Measurements from ENCODE around the gene RNF20.
"Not testable (repeated sequence)": the region's sequence is repeated elsewhere in the genome, so short reads cannot be mapped to it uniquely, and the experiment has no call there.

The RNF20 gene

GRCh38 chr9:101536351-101536750, 2.7 kb downstream of the RNF20 start:
- no peak for DNase-seq

DNA sequence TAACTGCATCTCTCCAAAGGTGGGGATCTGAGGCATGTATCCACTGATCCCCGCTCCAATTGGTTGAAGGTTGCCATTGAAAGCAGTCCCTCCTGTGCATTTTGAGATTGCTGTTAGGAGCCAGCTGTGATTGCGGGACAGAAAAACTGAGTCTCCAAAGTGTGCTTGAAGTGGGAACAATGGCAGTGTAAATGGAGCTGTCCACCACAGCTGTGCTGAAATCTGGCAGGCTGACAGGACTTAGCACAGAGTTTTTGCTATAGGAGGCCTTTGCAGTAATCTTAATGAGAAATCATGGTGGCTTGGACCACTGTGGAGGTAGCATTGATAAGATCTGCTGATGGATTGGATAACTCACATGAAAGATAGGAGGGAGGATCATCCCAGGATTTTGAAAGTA, 3.3 kb downstream of the RNF20 start:
- DNase-seq: no peak

- no peak for DNase-seq
Observed at GRCh38 chr9:101540069-101540468, 6.4 kb downstream of the RNF20 start.

- no peak for DNase-seq
Observed at GRCh38 chr9:101543098-101543735, 9.6 kb downstream of the RNF20 start.

- DNase-seq: not testable (repeated sequence)
Observed at GRCh38 chr9:101549472-101550098, 15.9 kb downstream of the RNF20 start.

- no peak for DNase-seq
Observed at GRCh38 chr9:101561740-101562139, 28.1 kb downstream of the RNF20 start.

DNA sequence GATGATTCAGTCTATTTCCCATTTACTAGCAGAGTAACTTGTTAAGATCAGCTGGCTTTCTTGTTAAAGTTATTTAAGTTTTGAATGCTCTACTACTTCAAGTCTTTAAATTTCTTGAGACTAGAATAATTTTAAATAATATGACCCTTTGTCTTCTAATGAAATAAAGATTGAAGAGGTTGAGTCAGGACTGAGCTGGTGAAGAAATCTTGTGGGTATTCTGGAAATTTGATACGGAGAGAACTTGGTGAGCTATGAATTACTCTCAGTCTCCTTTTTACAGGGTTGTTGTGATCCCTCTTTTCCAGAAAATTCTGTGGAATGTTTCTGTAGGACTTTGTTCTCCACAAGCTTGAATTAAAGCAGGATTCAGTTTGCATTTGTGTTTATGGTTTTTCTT, 29.3 kb downstream of the RNF20 start:
- DNase-seq: no peak

DNA sequence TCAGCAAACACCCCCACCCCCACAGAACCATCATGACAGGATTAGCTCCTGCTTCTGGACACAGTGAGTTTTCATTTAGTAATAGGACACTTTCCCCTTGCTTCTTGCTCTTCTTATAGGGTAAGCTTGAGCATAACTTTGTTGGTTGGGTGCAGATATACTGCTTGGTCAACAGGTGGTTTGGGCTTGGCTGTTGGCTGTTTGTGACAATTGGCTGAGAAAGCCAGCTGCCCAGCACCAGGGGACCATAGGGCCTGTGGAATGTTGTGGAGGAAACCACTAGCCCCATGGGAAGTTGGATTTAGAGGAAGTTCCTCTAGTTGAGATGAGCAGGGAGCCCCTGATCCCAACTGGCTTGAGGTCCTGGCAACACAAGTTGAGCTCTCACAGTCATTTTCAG, 30.6 kb downstream of the RNF20 start:
- DNase-seq: no peak

- no peak for DNase-seq
Observed at GRCh38 chr9:101566904-101567724, 33.5 kb downstream of the RNF20 start.

- no peak for DNase-seq
Observed at GRCh38 chr9:101567725-101568350, 34.2 kb downstream of the RNF20 start.

DNA sequence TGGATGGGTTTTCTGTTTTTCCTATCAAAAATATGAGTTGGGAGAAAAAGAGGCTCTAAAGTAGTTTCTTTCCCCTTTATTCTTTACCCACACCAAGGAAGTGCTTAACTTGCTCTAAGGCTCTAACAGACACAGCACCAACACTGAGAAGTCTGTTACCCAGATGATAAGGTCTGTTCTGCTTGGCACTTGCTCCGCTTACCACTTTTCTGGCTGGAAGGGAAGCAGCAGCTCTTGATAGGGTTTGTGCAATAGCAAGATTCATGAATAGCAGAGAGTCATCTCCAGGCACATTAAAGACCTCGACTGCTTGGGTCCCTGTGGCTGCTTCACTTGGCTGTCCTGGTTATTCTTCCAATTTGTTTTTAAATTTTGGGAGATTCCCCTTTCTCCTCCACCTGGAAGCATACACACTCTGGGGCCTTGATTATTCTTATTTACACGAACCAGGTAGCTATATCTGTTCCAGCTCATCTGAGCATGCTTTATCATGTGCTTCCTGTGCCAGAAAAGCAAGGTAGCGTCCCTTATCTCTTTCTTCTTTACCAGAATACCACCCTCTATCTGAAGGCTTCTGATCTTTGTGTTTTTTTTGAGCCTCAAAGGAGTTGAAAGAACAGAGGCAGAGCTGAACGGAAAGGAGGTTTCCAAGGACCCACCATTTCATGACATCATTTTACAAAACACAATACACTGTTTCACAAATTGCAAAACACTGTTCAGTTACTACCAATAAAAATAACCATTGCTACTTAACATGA, 36.3 kb downstream of the RNF20 start:
- no peak for DNase-seq

DNA sequence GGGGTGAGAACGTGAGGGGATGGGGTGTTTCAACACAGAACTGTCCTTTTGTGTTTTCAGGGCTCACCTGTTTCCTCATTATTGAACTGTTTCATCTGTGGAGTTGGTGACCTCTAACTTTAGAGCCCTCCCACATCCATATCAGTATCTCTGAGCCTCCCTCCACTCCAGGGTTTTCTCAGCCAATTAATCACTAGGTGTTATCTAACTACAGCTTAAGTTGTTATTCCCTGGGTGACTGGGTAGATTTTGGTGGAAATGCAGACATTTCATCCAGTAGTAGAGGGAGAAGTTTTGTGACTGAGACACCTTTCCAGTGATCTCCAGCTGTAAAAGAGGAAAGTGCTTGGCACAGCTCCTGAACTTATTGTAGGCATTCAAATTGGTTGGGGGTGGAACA, 37.5 kb downstream of the RNF20 start:
- DNase-seq: no peak

GRCh38 chr9:101572316-101572715, 38.7 kb downstream of the RNF20 start:
- DNase-seq: no peak

DNA sequence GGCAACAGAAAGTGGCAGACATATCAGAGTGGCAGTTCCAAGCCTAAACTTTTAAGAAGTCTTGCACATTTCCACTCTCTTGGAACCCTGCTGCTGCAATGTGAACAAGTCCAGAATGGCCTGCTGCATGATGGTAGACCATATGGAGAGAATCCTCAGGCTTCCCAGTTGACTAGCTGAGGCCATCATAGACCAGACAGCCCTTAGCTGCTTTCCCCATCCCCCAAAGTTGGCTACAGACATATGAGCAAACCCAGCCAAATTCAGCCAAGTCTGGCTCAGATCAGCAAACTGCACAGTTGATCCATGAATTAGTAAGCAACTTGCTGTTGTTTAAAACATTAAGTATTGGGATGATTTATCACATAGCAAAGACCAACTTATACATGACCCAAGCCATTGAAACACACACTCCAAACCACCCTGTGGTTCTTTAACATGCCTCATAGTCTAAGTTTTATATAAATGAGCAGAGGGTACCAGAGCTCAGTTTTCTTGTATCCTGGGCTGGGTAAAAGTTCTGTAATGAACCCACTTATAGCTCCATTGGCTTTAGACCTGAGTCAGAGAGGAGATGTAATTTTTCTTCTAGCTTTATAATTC, 41.2 kb downstream of the RNF20 start:
- no peak for DNase-seq

- DNase-seq: no peak
Observed at GRCh38 chr9:101578378-101578777, 44.7 kb downstream of the RNF20 start.

GRCh38 chr9:101579711-101580545, 46.3 kb downstream of the RNF20 start:
- DNase-seq: no peak

DNA sequence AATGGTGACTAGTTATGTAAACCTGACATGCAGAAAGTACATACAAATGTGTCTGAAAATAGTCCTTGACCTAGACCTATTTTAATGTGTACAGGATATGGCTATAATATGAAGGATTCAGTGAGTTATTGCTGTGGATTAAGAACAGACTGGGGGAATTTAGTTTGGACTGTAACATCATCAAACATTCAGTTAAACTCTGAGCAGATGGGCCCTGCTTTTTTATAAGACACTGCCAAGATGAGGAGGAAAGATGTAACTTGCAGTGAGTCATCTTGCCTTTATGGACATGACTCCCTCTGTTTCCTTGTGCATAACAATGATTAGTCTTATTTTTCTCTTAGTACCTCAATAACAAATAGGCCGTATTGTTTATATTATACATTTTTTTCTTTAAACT, 48.9 kb downstream of the RNF20 start:
- DNase-seq: no peak

DNA sequence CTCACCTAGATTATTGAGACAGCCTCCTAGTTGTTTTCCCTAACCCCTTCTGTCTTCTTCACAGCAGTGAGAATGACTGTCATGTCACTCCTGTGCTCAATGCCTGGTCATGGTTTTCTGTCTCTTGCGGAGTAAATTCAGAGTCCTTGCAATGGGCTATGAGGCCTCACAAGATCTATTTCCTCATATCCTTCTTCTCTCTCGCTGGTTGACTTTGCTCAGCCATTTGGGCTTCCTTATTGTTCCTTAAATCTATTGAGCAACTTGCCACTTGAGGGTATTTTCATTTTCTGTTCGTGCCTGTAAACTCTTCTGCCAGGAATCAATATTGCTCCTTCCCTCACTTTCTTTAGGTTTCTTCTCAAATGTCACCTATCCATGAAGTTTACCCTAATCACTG, 52.1 kb downstream of the RNF20 start:
- no peak for DNase-seq

DNA sequence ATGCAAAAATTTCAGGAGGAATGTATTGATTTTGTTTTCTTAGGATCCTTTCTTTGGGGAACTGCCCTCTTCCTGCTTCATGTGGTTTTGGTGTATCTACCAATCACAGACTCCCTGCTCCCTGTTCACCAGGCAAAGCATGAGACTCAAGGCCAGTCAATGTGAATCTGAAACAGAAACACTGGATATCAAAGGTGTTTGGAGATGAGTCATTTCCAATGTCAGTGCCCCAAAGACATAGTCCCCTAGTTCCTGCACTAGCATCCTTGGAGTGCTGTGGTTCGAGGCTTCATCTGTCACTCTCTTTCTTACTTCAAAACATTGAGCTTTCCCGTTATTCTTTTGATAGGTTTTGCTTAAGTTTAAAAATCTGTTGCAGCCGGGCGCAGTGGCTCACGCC, 53.0 kb downstream of the RNF20 start:
- DNase-seq: no peak

DNA sequence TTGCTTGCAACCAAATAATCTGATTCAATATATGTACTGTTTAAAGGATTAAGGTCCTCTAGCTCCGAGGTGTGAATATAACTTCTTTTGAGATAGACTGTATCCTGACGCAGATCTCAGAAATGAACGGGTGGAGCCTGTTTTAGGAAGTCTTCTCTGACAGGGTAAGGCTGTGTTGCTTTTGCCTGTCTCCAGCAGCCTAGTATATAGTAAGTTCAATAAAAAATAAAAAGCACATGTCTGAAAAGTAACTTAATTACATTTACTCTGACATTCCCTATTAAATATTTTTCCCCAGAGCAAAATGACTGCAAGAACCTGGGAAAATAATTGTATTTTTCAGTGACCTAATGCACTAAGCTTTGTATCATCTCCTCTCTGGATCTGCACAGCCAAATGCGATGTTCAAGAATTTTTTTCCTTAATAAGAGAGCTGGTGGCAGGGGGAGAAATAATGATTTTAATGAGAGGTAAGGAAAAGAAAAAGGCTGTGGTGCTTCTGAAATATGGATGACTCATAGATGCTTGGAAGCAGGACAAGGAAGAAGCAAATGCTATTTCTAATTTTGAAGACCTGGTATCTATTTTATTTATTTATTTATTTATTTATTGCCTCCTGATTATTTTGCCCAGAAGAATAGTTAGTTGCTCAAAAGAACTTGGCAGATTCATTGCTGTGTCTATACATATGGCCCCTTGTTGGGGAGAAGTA, 53.8 kb downstream of the RNF20 start:
- no peak for DNase-seq

DNA sequence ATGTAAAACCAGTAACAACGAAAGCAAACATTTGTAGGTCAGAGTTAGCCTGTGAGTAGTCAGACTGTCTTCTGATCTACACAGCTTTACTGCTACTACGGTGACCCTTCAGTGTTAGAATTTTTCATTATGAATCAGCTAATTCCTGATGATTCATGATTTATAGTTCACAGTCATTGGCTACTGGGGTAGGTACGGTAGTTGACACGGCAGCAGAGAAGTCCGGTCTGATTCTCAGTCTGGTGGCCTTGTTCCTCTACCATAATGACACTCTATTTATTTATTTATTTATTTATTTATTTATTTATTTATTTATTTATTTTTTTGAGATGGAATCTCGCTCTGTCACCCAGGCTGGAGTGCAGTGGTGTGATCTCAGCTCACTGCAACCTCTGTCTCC, 56.4 kb downstream of the RNF20 start:
- not testable (repeated sequence) for DNase-seq
